Measurements from ENCODE around the gene BTBD7.

BTBD7 gene

GRCh38 chr14:93268406-93268805 lies 64.4 kb downstream of the BTBD7 start:
- Histone ChIP-seq H3K4me2 (ENCODE audit: insufficient read depth, low read length, poor library complexity, severe bottlenecking) (no peak overlapping the region), H4K91ac (ENCODE audit: low read depth, low read length, poor library complexity) (no peak overlapping the region), H3K9ac (ENCODE audit: low read depth, low read length, poor library complexity) (no peak overlapping the region), H3K9me3 (replicated peaks in 1 of 2; ENCODE audit: control insufficient read depth in 2 of 2, insufficient read depth in 1 of 2, low read depth in 1 of 2, low read length in 2 of 2) (no peaks in the 10 kb centered on the region), H3K18ac (ENCODE audit: low read length) (no peak overlapping the region), H4K8ac (ENCODE audit: low read depth, low read length) (no peak overlapping the region), H2BK15ac (ENCODE audit: low read length) (no peak overlapping the region), H3K27me3 (ENCODE audit: control insufficient read depth in 3 of 3, insufficient read depth in 3 of 3, low read depth in 1 of 3, low read length in 3 of 3) (no peaks in the 10 kb centered on the region), H3K4me3 (ENCODE audit: low read length in 2 of 2) (no peak overlapping the region), H3K4me1 (ENCODE audit: control insufficient read depth in 2 of 2, insufficient read depth in 1 of 2, low read depth in 1 of 2, low read length in 2 of 2) (peaks cover 0 to 7% of the 10 kb centered on the region in 2 donors), H3K36me3 (replicated peaks in 1 of 2; ENCODE audit: control insufficient read depth in 2 of 2, insufficient read depth in 2 of 2, low read length in 2 of 2) (peaks cover 4 to 13% of the 10 kb centered on the region in 2 donors), H3K4ac (ENCODE audit: low read length) (no peak overlapping the region), H2BK12ac (ENCODE audit: low read length) (no peak overlapping the region), H3K79me1 (ENCODE audit: low read depth, low read length) (no peaks in the 10 kb centered on the region), H2BK120ac (ENCODE audit: low read depth, low read length) (no peak overlapping the region), H2BK5ac (ENCODE audit: low read length) (no peak overlapping the region), H3K14ac (ENCODE audit: low read length) (no peak overlapping the region), H3K27ac (replicated peaks; ENCODE audit: low read length) (no peak overlapping the region), H2AK5ac (ENCODE audit: low read depth, low read length) (no peak overlapping the region), H2AFZ (ENCODE audit: low read length) (no peak overlapping the region), H3K23ac (ENCODE audit: low read depth, low read length, poor library complexity) (no peak overlapping the region)
- WGBS, 2 donors (ENCODE audit: extremely low coverage in 2 of 2, insufficient read length in 2 of 2, insufficient replicate concordance in 1 of 2): no CpG with 5 or more reads among the region's 1 CpG
- no peak for DNase-seq (ENCODE audit: low spot score)

- no peak overlapping the region for H2BK5ac ChIP-seq (ENCODE audit: low read length)
- H3K4me3 ChIP-seq (ENCODE audit: low read length in 2 of 2): no peak overlapping the region
- H3K9me3 ChIP-seq (replicated peaks in 1 of 2; ENCODE audit: control insufficient read depth in 2 of 2, insufficient read depth in 1 of 2, low read depth in 1 of 2, low read length in 2 of 2): no peaks in the 10 kb centered on the region
- H3K18ac ChIP-seq (ENCODE audit: low read length): no peak overlapping the region
- H3K23ac ChIP-seq (ENCODE audit: low read depth, low read length, poor library complexity): no peak overlapping the region
- H3K4me2 ChIP-seq (ENCODE audit: insufficient read depth, low read length, poor library complexity, severe bottlenecking): no peak overlapping the region
- WGBS, 2 donors (ENCODE audit: extremely low coverage in 2 of 2, insufficient read length in 2 of 2, insufficient replicate concordance in 1 of 2): no CpG with 5 or more reads among the region's 3 CpGs
- H3K27ac ChIP-seq (replicated peaks; ENCODE audit: low read length): no peak overlapping the region
- H4K8ac ChIP-seq (ENCODE audit: low read depth, low read length): no peak overlapping the region
- H2AFZ ChIP-seq (ENCODE audit: low read length): no peak overlapping the region
- peaks cover 2 to 24% of the 10 kb centered on the region in 2 donors for H3K36me3 ChIP-seq (replicated peaks in 1 of 2; ENCODE audit: control insufficient read depth in 2 of 2, insufficient read depth in 2 of 2, low read length in 2 of 2)
- H3K79me1 ChIP-seq (ENCODE audit: low read depth, low read length): no peaks in the 10 kb centered on the region
- H3K27me3 ChIP-seq (ENCODE audit: control insufficient read depth in 3 of 3, insufficient read depth in 3 of 3, low read depth in 1 of 3, low read length in 3 of 3): no peaks in the 10 kb centered on the region
- no peak overlapping the region for H3K9ac ChIP-seq (ENCODE audit: low read depth, low read length, poor library complexity)
- H2BK120ac ChIP-seq (ENCODE audit: low read depth, low read length): no peak overlapping the region
- peaks cover 0 to 5% of the 10 kb centered on the region in 2 donors for H3K4me1 ChIP-seq (ENCODE audit: control insufficient read depth in 2 of 2, insufficient read depth in 1 of 2, low read depth in 1 of 2, low read length in 2 of 2)
- no peak overlapping the region for H3K4ac ChIP-seq (ENCODE audit: low read length)
- no peak overlapping the region for H4K91ac ChIP-seq (ENCODE audit: low read depth, low read length, poor library complexity)
- H3K14ac ChIP-seq (ENCODE audit: low read length): no peak overlapping the region
- no peak overlapping the region for H2BK12ac ChIP-seq (ENCODE audit: low read length)
- no peak overlapping the region for H2AK5ac ChIP-seq (ENCODE audit: low read depth, low read length)
- H2BK15ac ChIP-seq (ENCODE audit: low read length): no peak overlapping the region
- no peak for DNase-seq (ENCODE audit: low spot score)
Measured at GRCh38 chr14:93267149-93267711, 65.6 kb downstream of the BTBD7 start.

GRCh38 chr14:93266127-93266526 lies 66.7 kb downstream of the BTBD7 start:
- Histone ChIP-seq H2BK5ac (ENCODE audit: low read length) (no peak overlapping the region), H3K4me2 (ENCODE audit: insufficient read depth, low read length, poor library complexity, severe bottlenecking) (no peak overlapping the region), H3K4ac (ENCODE audit: low read length) (no peak overlapping the region), H3K79me1 (ENCODE audit: low read depth, low read length) (no peaks in the 10 kb centered on the region), H4K8ac (ENCODE audit: low read depth, low read length) (no peak overlapping the region), H3K27me3 (ENCODE audit: control insufficient read depth in 3 of 3, insufficient read depth in 3 of 3, low read depth in 1 of 3, low read length in 3 of 3) (no peaks in the 10 kb centered on the region), H2AFZ (ENCODE audit: low read length) (no peak overlapping the region), H3K23ac (ENCODE audit: low read depth, low read length, poor library complexity) (no peak overlapping the region), H3K4me3 (ENCODE audit: low read length in 2 of 2) (no peak overlapping the region), H3K9ac (ENCODE audit: low read depth, low read length, poor library complexity) (no peak overlapping the region), H2BK120ac (ENCODE audit: low read depth, low read length) (no peak overlapping the region), H3K27ac (replicated peaks; ENCODE audit: low read length) (no peak overlapping the region), H3K14ac (ENCODE audit: low read length) (no peak overlapping the region), H3K18ac (ENCODE audit: low read length) (no peak overlapping the region), H2BK15ac (ENCODE audit: low read length) (no peak overlapping the region), H3K9me3 (replicated peaks in 1 of 2; ENCODE audit: control insufficient read depth in 2 of 2, insufficient read depth in 1 of 2, low read depth in 1 of 2, low read length in 2 of 2) (no peaks in the 10 kb centered on the region), H3K36me3 (replicated peaks in 1 of 2; ENCODE audit: control insufficient read depth in 2 of 2, insufficient read depth in 2 of 2, low read length in 2 of 2) (peaks cover 2 to 26% of the 10 kb centered on the region in 2 donors), H2BK12ac (ENCODE audit: low read length) (no peak overlapping the region), H2AK5ac (ENCODE audit: low read depth, low read length) (no peak overlapping the region), H4K91ac (ENCODE audit: low read depth, low read length, poor library complexity) (no peak overlapping the region), H3K4me1 (ENCODE audit: control insufficient read depth in 2 of 2, insufficient read depth in 1 of 2, low read depth in 1 of 2, low read length in 2 of 2) (peaks cover 0 to 3% of the 10 kb centered on the region in 2 donors)
- no peak for DNase-seq (ENCODE audit: low spot score)
- no CpG with 5 or more reads among the region's 6 CpGs for WGBS, 2 donors (ENCODE audit: extremely low coverage in 2 of 2, insufficient read length in 2 of 2, insufficient replicate concordance in 1 of 2)

- no peak overlapping the region for H2BK120ac ChIP-seq (ENCODE audit: low read depth, low read length)
- DNase-seq (ENCODE audit: low spot score): no peak
- no peak overlapping the region for H2AFZ ChIP-seq (ENCODE audit: low read length)
- no peak overlapping the region for H3K27ac ChIP-seq (replicated peaks; ENCODE audit: low read length)
- H3K18ac ChIP-seq (ENCODE audit: low read length): no peak overlapping the region
- no peaks in the 10 kb centered on the region for H3K27me3 ChIP-seq (ENCODE audit: control insufficient read depth in 3 of 3, insufficient read depth in 3 of 3, low read depth in 1 of 3, low read length in 3 of 3)
- no peak overlapping the region for H4K8ac ChIP-seq (ENCODE audit: low read depth, low read length)
- H3K23ac ChIP-seq (ENCODE audit: low read depth, low read length, poor library complexity): no peak overlapping the region
- WGBS, 2 donors (ENCODE audit: extremely low coverage in 2 of 2, insufficient read length in 2 of 2, insufficient replicate concordance in 1 of 2): no CpG with 5 or more reads among the region's 1 CpG
- H3K79me1 ChIP-seq (ENCODE audit: low read depth, low read length): no peaks in the 10 kb centered on the region
- no peak overlapping the region for H2BK15ac ChIP-seq (ENCODE audit: low read length)
- no peak overlapping the region for H3K4me3 ChIP-seq (ENCODE audit: low read length in 2 of 2)
- H3K9me3 ChIP-seq (replicated peaks in 1 of 2; ENCODE audit: control insufficient read depth in 2 of 2, insufficient read depth in 1 of 2, low read depth in 1 of 2, low read length in 2 of 2): no peaks in the 10 kb centered on the region
- H4K91ac ChIP-seq (ENCODE audit: low read depth, low read length, poor library complexity): no peak overlapping the region
- H2BK12ac ChIP-seq (ENCODE audit: low read length): no peak overlapping the region
- H3K4me1 ChIP-seq (ENCODE audit: control insufficient read depth in 2 of 2, insufficient read depth in 1 of 2, low read depth in 1 of 2, low read length in 2 of 2): no peaks in the 10 kb centered on the region
- peaks cover 5 to 45% of the 10 kb centered on the region in 2 donors for H3K36me3 ChIP-seq (replicated peaks in 1 of 2; ENCODE audit: control insufficient read depth in 2 of 2, insufficient read depth in 2 of 2, low read length in 2 of 2)
- H3K4me2 ChIP-seq (ENCODE audit: insufficient read depth, low read length, poor library complexity, severe bottlenecking): no peak overlapping the region
- H3K9ac ChIP-seq (ENCODE audit: low read depth, low read length, poor library complexity): no peak overlapping the region
- H3K4ac ChIP-seq (ENCODE audit: low read length): no peak overlapping the region
- H2BK5ac ChIP-seq (ENCODE audit: low read length): no peak overlapping the region
- no peak overlapping the region for H3K14ac ChIP-seq (ENCODE audit: low read length)
- H2AK5ac ChIP-seq (ENCODE audit: low read depth, low read length): no peak overlapping the region
Measured at GRCh38 chr14:93263416-93263815, 69.4 kb downstream of the BTBD7 start.
